ENCODE measurements around the gene CRTAC1.

CRTAC1 gene, protein sequence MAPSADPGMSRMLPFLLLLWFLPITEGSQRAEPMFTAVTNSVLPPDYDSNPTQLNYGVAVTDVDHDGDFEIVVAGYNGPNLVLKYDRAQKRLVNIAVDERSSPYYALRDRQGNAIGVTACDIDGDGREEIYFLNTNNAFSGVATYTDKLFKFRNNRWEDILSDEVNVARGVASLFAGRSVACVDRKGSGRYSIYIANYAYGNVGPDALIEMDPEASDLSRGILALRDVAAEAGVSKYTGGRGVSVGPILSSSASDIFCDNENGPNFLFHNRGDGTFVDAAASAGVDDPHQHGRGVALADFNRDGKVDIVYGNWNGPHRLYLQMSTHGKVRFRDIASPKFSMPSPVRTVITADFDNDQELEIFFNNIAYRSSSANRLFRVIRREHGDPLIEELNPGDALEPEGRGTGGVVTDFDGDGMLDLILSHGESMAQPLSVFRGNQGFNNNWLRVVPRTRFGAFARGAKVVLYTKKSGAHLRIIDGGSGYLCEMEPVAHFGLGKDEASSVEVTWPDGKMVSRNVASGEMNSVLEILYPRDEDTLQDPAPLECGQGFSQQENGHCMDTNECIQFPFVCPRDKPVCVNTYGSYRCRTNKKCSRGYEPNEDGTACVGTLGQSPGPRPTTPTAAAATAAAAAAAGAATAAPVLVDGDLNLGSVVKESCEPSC

DNA sequence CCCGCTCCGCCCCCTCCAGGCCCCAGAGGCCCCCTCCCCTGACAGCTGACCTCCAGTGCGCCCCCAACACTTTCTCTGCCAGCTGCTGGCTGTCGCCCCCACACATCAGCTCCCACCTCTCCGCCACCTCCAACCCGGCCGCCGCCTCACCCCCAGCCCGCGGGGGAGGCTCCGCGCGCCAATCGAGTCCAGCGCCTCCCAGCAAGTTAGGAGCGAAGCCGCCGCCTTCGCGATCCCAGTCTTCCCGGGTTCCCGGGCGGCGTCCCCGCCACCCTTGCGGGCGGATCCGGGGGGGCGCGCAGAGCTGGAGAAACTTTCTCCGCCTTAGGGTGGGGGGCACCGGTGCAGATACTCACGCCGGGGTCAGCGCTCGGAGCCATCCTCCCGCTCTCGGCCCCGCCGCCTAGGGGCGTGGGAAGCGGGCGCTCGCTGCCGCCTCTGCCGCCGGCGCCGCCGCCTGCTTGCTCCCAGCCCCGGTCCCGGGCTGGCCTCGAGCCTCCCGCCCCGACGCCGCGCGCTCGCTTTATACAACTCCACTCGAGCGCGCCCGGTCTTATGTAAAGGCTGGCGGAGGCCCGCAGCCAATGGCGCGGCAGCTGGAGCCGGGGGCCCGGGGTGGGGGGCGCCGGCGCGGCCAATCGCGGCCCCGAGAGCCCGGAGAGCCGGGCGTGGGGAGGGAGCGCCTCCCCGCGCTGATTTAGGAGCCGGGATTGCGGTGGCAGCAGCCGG is at the start of gene CRTAC1:
CRTAC1 (minus strand) TSS at position 529 of the 729 bp plus-strand sequence; CDS start at position 380, 149 bp downstream.
- no peak for DNase-seq

DNA sequence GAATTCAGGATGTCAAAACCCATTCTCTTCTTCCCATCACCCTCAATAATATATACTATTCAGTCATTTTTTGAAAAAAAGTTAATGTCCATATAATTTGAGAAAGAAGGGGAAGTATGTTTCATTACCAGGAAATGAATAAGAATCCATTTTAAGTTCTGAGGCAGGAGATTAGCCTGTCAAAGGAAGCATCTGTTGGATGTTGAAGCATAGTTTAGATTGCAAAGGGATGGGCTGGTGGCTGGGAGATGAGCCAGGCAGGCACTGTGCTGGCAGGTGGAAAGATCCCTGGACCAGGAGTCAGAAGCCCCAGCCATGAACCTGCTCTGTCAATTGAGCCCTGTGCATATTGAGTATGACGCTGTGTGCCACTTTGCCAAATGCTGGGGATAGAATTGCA is 48.4 kb upstream of the CRTAC1 start:
- no peak for DNase-seq

DNA sequence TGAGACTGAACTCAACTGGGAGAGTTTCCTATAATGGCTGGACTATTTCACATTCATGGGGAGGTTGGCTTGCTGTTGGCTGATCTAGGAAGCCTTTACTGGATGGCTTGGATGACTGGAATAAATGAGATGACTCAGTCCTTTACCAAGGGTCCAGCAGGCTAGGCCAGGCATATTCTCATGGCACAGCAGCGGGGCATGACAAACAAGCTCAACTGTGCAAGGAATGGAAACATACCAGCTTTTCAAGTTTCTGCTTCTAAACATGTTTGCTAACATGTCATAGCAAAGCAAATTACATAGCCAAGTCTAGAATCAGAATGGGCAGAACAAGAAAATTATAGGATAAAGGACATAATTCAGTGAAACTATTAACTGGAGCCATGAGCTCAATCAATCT is 46.8 kb upstream of the CRTAC1 start:
- DNase-seq, result no peak

DNA sequence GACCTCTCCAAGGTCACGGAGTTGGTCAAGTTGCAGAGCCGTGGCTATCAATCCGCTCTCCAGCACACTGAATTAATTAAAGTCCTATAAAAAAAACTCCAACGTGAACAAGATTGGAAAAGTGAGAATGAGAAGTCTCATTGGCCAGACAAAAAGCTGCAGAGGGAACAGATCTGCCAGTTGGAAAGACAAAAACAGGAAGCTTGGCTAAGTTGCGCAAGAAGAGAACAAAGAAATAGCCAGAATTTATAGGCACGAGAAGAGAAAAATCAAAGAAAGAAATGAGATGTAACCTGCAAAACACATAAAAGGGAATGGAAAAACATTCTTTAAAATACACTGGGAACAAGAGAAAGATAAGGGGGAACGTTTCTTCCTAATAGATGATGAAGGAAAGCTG is 45.7 kb upstream of the CRTAC1 start:
- DNase-seq, result no peak

DNA sequence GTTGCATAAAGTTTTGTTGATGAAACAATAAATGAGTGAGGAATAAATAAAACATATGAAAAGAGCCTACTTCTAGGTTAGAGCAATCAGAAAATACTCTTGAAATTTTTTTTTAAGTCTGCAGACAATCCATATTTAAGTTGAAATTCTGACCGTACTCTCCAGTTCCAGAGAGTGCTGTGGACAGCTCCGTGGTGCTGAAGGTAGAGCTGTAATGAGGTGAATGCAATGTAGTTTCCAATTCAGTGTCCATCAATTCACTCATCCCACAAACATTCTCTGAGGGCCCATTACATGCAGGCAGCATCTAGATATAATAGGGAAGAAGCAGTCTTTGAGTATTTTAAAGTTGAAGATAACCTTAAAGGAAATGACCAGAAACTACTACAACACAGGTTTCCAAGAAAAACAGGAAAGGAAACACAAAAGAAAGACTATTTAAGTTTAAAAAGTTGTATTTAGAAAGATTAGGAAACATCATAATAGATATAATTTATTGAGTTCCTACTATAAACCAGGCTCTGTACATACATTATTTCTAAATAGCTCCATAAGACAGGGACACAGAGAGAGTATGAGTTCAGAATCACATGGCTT is 44.0 kb upstream of the CRTAC1 start:
- no peak for DNase-seq

DNA sequence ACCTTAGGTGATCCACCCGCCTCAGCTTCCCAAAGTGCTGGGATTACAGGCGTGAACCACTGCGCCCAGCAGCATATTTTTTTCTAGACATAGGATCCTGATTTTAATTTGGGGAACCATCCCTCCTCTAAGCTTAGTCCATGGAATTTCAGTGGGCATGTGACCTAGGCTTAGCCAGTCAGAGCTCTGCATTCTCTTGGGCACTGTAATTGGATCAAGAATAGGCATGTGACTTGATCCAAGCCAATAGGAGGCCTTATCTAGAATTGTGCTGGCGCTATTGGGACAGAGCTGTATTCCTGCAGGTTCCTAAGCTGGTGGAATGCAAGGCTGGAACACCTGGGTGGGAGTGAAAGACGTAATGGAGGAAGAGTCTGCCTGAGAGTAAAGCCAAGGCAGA is 36.7 kb upstream of the CRTAC1 start:
- no peak for DNase-seq

DNA sequence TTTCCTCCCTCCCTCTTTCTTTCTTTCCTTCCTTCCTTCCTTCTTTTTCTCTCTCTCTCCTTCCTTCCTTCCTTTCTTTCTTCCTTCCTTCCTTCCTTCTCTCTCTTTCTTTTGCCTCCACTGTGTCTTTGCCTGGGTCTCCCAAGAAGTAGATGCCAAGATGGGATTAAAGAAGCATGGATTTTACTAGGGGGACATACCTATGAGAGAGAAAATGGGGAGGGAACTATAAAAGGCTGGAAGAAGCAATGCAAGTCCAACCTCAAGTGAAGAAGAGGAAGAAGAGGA is 33.3 kb upstream of the CRTAC1 start:
- DNase-seq, result no peak

DNA sequence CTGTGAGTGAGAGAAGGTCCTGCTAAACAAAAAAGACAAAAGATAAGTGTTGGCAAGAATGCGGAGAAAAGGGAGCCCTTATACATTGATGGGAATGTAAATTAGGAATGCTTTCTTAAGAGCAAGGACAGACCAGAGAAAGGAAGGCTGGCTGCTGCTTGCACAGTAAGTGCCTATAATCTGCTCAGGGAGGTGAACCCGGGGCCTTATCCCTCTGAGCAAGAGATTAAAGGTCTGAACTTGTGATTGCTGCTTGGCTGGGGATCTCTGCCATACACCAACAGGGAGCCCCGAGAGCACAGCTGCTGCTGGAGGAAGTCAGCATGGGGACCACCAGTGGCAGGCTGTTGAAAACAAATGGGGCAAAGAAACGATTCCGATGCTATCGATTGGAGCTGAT is 32.0 kb upstream of the CRTAC1 start:
- no peak for DNase-seq

DNA sequence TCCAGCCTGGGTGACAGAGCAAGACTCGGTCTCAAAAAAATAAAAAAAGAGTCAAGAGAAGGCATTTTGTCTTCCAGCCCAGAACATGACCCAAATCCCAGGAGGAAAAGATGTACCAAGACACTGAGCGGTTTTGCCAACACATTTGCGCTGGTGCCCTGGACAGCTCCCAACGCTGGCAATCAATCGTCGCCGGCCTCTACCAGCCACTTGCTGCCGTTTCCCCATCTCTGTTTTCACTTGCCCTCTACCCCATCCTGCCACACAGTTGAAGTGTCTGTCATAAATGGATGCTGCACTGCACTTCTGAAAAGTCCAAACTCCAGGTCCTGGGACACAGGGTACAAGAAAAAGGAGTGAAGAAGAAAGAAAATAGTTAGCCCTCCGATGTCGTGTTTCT is 29.7 kb upstream of the CRTAC1 start:
- DNase-seq, result no peak

DNA sequence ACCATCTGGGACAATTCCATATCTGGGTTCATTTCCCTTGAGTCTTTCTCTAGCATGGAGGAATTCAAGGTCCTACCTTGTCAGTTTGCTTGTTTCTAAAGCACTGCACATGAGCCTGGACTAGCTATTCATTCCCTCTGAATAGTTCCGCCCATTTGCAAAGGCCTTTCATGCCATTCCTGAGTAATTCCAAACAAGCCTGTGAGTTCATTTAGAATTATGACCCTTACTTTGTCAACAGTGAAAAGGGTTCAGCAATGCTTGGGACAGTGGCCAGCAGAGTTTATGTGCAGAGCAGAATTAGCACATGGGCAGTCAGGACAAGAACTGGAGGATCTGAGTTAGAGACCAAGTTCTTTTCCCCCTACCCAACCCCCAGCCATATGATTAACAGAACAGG is 27.9 kb upstream of the CRTAC1 start:
- DNase-seq, result no peak

DNA sequence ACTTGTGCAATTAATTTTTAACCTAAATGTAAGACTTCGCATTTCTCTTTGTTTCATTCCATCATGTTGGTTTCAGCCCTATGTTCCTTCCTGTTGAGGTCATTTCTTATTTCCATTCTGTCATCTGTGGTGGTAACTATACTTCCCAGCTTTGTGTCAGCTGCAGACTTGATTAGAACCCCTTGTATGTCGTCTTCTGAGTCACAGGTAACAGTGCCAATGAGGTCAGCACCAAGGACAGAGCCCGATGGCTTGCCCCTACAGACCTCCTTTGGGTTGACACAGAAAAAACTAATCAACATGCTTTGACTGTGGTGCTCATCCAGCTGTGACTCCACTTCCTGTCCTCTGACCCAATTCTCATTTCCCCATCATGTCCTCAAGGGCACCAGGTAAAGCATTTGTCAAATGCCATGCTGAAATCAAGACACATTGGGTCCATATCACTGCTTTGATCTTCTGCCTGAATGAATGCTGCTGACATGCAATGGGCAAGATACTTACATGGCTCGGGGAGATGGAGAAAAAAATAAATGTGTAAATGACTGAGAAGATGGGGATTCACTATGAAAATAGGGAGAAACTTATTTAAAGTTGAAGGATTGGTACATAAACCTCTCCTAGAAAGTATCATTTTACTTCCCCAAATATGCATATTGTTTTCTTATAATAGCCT is 25.6 kb upstream of the CRTAC1 start:
- no peak for DNase-seq

DNA sequence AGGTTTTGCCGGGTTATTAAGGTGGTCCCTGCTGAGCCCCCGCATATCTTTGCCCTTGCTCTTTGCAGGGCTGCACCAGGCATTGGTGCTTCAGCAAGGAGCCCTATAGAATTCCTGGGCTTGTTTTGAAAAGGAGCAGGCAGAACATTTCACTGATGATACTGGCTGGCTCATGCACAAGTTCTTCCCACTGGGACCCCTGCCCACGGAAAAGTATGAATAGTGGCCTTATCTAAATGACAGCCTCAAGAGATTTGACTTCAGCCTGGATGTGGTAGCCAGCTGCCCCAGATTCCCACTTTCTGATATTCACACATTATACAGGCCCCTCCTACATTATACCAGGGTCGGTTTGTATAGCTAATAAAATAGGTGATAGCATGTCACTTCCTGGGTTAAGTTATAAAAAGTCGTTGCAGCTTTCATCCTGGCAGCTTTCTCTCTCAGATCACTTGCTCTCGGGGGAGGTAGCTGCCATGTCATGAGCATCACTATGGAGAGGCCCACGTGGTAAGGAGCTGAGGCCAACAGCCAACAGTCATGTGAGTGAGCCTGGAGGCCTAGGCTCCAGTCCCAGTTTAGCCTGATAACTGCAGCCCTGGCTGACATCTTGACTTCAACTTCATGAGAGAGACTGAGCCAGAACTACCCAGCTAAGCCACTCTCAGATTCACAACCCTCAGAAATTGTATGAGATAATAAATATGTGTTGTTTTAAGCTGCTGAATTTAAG is 16.8 kb upstream of the CRTAC1 start:
- DNase-seq, result no peak

DNA sequence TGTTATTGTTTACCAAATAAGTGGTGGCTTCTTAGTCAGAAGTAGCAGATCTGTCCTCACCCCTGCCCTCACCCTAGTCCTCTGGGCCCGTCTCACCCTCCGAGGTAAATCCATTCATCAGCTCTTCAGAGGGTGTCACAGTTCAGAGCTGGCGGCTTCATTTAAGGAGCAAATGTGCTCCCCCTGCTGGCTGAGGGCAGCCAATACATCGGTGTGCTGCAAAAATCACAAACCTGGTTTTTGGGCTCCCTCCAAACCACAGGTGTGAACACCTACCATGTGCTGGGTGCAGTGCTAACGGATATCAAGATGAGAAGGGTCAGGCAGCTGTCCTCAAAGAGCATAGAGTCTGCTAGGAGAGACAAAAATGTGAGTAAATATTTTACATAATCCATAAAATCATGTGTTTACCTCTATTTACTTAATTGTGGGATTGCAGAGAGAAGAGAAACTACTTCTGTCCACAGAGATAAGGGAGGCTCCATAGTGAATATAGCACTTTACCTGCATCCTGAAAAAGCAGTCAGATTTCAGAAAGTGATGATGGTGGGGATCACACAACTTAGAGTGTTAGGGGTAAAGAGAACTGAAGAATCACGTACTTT is 15.5 kb upstream of the CRTAC1 start:
- DNase-seq, result peak; percentile 66

DNA sequence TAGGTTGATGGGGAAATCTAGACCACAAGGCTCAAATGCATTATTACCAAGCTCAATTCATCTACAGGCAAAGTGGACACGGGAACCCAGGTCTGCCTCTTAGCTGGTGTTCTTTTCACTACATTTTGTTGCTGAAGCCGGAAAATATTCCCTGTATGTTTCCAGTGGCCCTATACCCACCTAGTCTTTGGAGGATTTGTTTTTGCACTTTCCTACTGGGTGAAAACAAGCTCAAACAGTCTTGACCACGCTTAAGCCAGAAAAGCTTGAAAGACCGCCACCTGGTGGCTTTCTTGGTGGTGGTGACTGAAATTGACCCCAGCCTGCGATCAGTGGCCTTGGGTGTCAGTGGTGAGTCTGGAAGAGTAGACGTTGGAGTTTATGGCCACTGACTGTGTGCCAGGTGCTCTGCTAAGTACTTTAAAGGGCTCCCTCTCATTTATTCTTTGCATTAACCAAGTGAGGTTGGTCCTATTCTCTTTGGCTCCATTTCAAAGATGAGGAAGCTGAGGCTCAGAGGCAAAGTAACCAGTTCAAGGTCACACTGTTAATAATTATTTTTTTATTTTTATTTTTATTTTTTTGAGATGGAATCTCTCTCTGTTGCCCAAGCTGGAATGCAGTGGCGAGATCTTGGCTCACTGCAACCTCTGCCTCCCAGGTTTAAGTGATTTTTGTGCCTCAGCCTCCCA is 11.1 kb upstream of the CRTAC1 start:
- peak; percentile 42 for DNase-seq

DNA sequence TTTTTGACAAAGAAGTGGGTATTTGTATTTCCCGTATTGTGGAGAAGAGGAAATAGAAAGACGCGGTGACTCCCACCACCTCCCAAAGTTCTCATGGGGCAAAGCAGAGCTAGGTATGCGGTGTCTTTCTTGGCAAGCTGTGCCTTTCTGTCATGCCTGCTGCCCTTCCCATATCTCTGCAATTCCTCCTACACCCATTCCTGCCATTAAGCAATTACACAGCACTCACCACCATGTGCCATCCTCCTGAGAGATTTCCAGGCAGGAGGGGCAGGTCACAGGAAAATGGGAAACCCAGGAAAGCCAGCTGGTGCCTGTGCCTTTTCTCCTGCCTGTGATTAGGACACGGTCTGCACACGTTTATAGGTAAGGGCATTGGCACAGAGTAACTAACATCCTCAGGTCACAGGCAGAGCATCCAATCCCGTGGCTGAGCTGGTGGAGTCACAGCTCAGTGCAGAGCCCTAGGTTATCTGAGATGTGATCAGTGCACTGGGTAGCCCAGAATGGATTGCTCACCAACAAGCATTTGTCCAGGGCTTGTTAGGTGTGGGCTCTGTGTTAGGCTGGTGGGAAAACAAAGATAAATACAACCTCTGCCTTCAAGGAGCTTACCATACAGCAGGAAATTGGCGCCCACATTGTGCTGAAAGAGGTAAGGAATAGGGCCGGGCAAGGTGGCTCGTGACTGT is 9.4 kb upstream of the CRTAC1 start:
- no peak for DNase-seq

DNA sequence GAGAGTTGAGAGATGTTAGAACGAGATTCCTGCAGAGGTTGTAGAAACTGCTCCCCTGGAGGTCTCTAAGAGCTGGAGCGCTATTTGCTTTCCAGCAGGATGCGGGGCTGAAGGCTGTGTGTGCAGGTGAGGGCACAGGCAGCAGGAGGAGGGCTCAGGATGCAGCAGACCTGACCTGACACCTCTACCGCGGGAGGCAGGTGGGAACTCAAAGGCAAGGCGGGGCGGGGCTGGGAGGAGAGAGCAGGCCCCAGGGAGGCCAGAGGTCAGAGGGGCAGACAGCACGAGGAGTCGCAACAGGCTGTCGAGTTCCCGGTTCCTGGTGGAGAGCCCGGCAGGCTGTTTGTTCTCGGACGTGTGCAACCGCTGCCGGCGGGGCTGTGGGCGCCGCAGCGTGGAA is 7.9 kb upstream of the CRTAC1 start:
- no peak for DNase-seq

DNA sequence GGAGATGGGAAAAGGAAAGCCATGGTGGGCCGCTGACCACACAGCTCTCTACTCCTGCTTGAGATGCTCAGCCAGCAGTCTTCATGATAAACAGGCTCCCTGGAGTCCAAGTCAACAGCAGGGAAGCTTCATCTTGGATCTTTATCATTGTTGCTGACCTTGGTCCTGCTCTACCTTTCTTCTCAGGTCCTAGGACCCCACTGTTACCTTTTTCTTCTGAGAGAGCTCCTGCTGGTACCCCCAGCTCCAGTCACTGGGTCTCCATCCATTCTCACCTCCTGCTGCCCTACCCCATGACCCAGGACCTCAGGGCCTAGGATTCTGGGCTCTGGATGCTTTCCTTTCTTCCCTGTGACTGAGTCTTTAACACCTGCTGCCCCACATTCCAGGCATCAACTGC is 5.2 kb upstream of the CRTAC1 start:
- no peak for DNase-seq

DNA sequence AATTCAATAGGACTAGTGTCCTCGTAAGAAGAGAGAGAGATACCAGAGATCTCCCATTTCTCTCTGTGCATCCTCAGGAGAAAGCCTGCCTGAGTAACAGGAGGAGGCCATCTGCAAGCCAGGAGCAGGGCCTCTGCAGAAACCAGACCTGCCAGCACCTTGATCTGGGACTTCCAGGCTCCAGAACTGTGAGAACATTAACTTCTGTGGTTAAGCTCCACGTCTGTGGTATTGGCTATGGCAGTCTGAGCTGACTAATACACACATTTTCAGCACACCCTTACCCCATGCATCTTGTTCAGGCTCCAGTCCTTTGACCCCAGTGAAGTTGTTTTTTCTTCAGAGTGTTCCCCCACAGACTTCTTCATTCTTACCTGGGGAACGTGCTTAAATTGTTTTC is 3.1 kb upstream of the CRTAC1 start:
- DNase-seq, result no peak

DNA sequence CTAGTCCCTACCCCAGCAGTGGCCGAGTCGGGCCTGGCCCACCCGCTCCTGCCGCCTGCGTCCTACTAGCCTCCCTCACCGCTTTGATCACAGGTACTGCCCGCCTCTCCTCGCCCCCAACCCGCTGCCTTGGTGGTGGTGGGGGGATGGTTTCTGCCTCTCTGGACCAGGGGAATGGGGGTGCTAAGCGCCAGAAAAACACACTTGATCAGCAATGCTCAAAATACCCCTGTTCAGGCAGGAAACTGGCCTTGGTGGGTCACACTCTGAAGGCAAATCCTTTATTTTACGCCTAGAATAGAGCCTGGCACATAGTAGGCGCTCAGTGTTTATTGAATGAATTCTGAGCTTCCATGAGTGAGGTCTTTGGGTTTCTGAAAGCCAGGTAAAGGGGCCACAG is 1.0 kb upstream of the CRTAC1 start:
- DNase-seq, result no peak

DNA sequence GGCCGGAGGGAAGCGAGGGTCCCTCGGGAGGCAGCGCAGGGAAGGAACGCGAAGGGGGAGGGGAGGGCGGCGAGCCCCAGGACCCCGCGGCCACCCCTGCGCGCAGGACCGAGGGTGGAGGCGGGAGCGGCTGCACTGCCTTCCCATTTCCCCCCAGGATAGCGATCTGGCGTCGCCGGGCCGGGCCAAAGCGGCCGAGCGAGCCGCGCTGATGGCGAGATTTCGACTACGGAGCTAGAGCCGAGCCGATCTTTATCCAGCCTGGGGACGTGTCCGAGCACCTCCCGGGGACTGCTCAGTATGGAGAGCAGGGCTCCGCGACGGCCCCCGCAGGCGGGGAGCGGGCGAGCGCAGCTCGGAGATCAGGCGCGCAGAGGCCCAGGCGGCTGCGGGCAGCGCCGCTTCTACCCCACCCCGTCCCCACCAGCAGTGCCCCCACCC is 590 bp upstream of the CRTAC1 start:
- no peak for DNase-seq
